GM12875 (cell line): ENCODE data around the gene RERE.

Source experiments
- H3K4me3 ChIP-seq: one replicate; pipeline ENCODE4 v1.5.1; 2011; ENCODE audit warnings: low read depth, low read length, control low read depth
- CTCF ChIP-seq: IDR thresholded peaks from 2 replicates; pipeline ENCODE4 v1.5.1; 2011; ENCODE audit warnings: low read depth, mild to moderate bottlenecking, control low read depth, inconsistent platforms, low read length, moderate library complexity, borderline replicate concordance; ENCODE audit not compliant: insufficient read depth

RERE gene

GRCh38 chr1:8753736-8754135, 63.7 kb downstream of the RERE start:
- TF ChIP-seq CTCF, result no peak
- H3K4me3 ChIP-seq, result no peak overlapping the region

- TF ChIP-seq CTCF, result no peak
- no peak overlapping the region for H3K4me3 ChIP-seq
Measured at GRCh38 chr1:8752921-8753713, 64.3 kb downstream of the RERE start.

- H3K4me3 ChIP-seq, result no peak overlapping the region
- no peak for TF ChIP-seq CTCF
Measured at GRCh38 chr1:8752411-8752810, 65.0 kb downstream of the RERE start.

- no peak for TF ChIP-seq CTCF
- no peak overlapping the region for H3K4me3 ChIP-seq
Measured at GRCh38 chr1:8751984-8752383, 65.5 kb downstream of the RERE start.

GRCh38 chr1:8747879-8748825, 69.3 kb downstream of the RERE start:
- no peak overlapping the region for H3K4me3 ChIP-seq
- TF ChIP-seq CTCF, result no peak

- no peak for TF ChIP-seq CTCF
- no peak overlapping the region for H3K4me3 ChIP-seq
Measured at GRCh38 chr1:8746554-8746953, 70.9 kb downstream of the RERE start.
